Stimulated activated naive B cell treated with anti-CD40 and anti-IgM and Interleukin-4, amounts not matched to agents 10 μg/mL and 1 μg/mL and 100 μg/mL, for 72 hours (primary cell): ENCODE data around the gene GNG8.
"Not testable (repeated sequence)": the region's sequence is repeated elsewhere in the genome, so short reads cannot be mapped to it uniquely, and the experiment has no call there.

Source experiments
- ATAC-seq, 2 donors: fragments of 150-1000 bp; cut with Tn5 transposase; replicated peaks; 2 replicates each; pipeline ENCODE4 v1.10.0; 2021; ENCODE audit warnings: moderate library complexity in 1 of 2
- DNase-seq: peaks from one replicate; pipeline ENCODE4 v3.0.0; 2021
- H3K27ac Mint-ChIP-seq: one replicate; pipeline ENCODE4 v1.8.0; 2022; ENCODE audit warnings: mild to moderate bottlenecking, mixed read lengths
- H3K27me3 Mint-ChIP-seq, 2 donors: one replicate each; pipeline ENCODE4 v1.8.0; 2022; ENCODE audit warnings: mixed read lengths in 2 of 2
- H3K36me3 Mint-ChIP-seq, 2 donors: one replicate each; pipeline ENCODE4 v1.8.0; 2022; ENCODE audit warnings: mixed read lengths in 2 of 2, mild to moderate bottlenecking in 1 of 2
- H3K4me1 Mint-ChIP-seq, 2 donors: one replicate each; pipeline ENCODE4 v1.8.0; 2022; ENCODE audit warnings: mixed read lengths in 2 of 2, mild to moderate bottlenecking in 1 of 2
- H3K4me3 Mint-ChIP-seq, 2 donors: one replicate each; pipeline ENCODE4 v1.8.0; 2022; ENCODE audit warnings: mild to moderate bottlenecking in 2 of 2, mixed read lengths in 2 of 2, moderate library complexity in 1 of 2
- H3K9me3 Mint-ChIP-seq, 2 donors: one replicate each; pipeline ENCODE4 v1.8.0; 2022; ENCODE audit warnings: mixed read lengths in 2 of 2, mild to moderate bottlenecking in 1 of 2

GNG8 gene

DNA sequence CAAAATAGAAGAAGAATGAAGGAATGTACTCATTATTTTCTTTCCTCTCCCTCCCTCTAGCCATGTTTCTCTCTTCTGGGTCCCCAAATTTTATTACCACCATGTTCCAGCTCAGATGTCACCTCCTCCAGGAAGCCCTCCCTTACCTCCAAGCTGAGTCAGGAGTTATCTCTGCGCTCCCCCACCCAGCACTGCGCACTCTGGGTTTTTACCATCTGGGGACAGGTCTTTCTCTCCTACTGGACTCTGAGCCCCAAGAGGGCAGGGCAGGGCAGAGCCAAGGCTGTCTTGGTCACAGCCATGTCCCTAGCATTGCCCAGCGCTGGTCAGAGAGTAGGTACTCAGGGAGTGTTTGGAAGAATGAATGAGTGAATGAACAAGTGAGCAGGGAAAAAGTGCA, 2.9 kb downstream of the GNG8 start:
- DNase-seq (no peak), ATAC-seq (no peak)
- H3K9me3 Mint-ChIP-seq: no peaks in the 10 kb centered on the region
- H3K4me3 Mint-ChIP-seq: peak overlapping the region; percentile 94 to 98
- no peaks in the 10 kb centered on the region for H3K27me3 Mint-ChIP-seq
- peaks cover 18 to 53% of the 10 kb centered on the region in 2 donors for H3K4me1 Mint-ChIP-seq
- peaks cover 22 to 27% of the 10 kb centered on the region in 2 donors for H3K36me3 Mint-ChIP-seq
- H3K27ac Mint-ChIP-seq: peak overlapping the region; percentile 91

- Mint-ChIP-seq H3K36me3 (peaks cover 22 to 27% of the 10 kb centered on the region in 2 donors), H3K4me1 (peaks cover 28 to 67% of the 10 kb centered on the region in 2 donors), H3K27me3 (no peaks in the 10 kb centered on the region), H3K27ac (peak overlapping the region; percentile 33), H3K9me3 (no peaks in the 10 kb centered on the region), H3K4me3 (no peak overlapping the region)
- ATAC-seq (no peak), DNase-seq (no peak)
These were observed 4.5 kb downstream of the GNG8 start for GRCh38 chr19:46631481-46631880.

- Mint-ChIP-seq H3K4me1 (peaks cover 31 to 75% of the 10 kb centered on the region in 2 donors), H3K4me3 (peak overlapping the region in 1 of 2 donors; percentile 21)
These were observed 5.3 kb downstream of the GNG8 start for GRCh38 chr19:46630586-46631205.

DNA sequence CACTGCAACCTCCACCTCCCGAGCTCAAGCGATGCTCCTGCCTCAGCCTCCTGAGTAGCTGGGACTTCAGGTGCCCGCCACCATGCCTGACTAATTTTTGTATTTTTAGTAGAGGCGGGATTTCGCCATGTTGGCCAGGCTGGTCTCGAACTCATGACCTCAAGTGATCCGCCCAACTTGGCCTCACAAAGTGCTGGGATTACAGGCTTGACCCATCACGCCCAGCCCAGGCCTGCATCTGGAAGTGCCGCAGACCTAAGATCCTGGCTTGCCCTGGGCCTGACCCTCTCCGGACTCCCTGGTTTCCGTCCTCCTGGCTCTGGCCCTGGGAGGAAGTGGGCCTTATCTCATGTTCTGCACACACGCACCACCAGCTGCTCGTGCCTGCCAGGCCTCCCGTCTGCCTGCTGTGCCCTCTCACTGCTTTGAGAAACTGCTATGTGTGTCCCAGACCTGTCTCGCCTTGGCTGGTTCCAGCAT, 6.4 kb downstream of the GNG8 start:
- Mint-ChIP-seq H3K27ac (peak overlapping the region; percentile 81), H3K9me3 (no peaks in the 10 kb centered on the region), H3K27me3 (no peaks in the 10 kb centered on the region), H3K4me3 (peak overlapping the region in 1 of 2 donors; percentile 3), H3K36me3 (peaks cover 26 to 27% of the 10 kb centered on the region in 2 donors), H3K4me1 (peaks cover 37 to 80% of the 10 kb centered on the region in 2 donors)
- no peak for DNase-seq
- ATAC-seq: no peak

More at GRCh38 chr19:46630586-46631205, 5.3 kb downstream of the GNG8 start:
- Mint-ChIP-seq H3K36me3 (peaks cover 22 to 25% of the 10 kb centered on the region in 2 donors), H3K27ac (peak overlapping the region; percentile 65), H3K9me3 (no peaks in the 10 kb centered on the region), H3K27me3 (no peaks in the 10 kb centered on the region)
- ATAC-seq (no peak), DNase-seq (no peak)

- H3K4me3 Mint-ChIP-seq, H3K27me3 Mint-ChIP-seq, H3K9me3 Mint-ChIP-seq, ATAC-seq, DNase-seq: not testable (repeated sequence)
- Mint-ChIP-seq H3K36me3 (peaks cover 32 to 33% of the 10 kb centered on the region in 2 donors), H3K4me1 (peaks cover 39 to 85% of the 10 kb centered on the region in 2 donors), H3K27ac (peak overlapping the region; percentile 81)
These were observed 7.0 kb downstream of the GNG8 start for GRCh38 chr19:46628970-46629369.

GRCh38 chr19:46626446-46626845, 9.6 kb downstream of the GNG8 start:
- Mint-ChIP-seq H3K36me3 (peaks cover 34 to 39% of the 10 kb centered on the region in 2 donors), H3K4me1 (peaks cover 45 to 82% of the 10 kb centered on the region in 2 donors), H3K27me3 (no peaks in the 10 kb centered on the region), H3K9me3 (peaks cover 0 to 2% of the 10 kb centered on the region in 2 donors), H3K27ac (no peak overlapping the region), H3K4me3 (peak overlapping the region in 1 of 2 donors; percentile 58)
- no peak for DNase-seq
- ATAC-seq: no peak

GRCh38 chr19:46625731-46626130, 10.3 kb downstream of the GNG8 start:
- ATAC-seq (peak in 1 of 2 donors; percentile 4), DNase-seq (no peak)
- H3K4me3 Mint-ChIP-seq: peak overlapping the region; percentile 91 to 98
- no peaks in the 10 kb centered on the region for H3K27me3 Mint-ChIP-seq
- H3K9me3 Mint-ChIP-seq: peaks cover 0 to 2% of the 10 kb centered on the region in 2 donors
- peaks cover 49 to 82% of the 10 kb centered on the region in 2 donors for H3K4me1 Mint-ChIP-seq
- peaks cover 41 to 45% of the 10 kb centered on the region in 2 donors for H3K36me3 Mint-ChIP-seq
- H3K27ac Mint-ChIP-seq: peak overlapping the region; percentile 97

- H3K9me3 Mint-ChIP-seq: peaks cover 0 to 2% of the 10 kb centered on the region in 2 donors
- peak within 1 kb of the TSS; percentile 97 for H3K27ac Mint-ChIP-seq
- H3K4me1 Mint-ChIP-seq: peaks cover 55 to 83% of the 10 kb centered on the region in 2 donors
- no peaks in the 10 kb centered on the region for H3K27me3 Mint-ChIP-seq
- no peak for DNase-seq
- ATAC-seq: peak; percentile 54 to 62
- peak within 1 kb of the TSS; percentile 91 to 98 for H3K4me3 Mint-ChIP-seq
- H3K36me3 Mint-ChIP-seq: peaks cover 47 to 51% of the 10 kb centered on the region in 2 donors
These were observed 10.9 kb downstream of the GNG8 start, which contains the start of gene PTGIR for GRCh38 chr19:46624958-46625661. TSS of gene PTGIR (minus strand) at chr19:46625089. CDS start at chr19:46624225, 864 bp downstream.

DNA sequence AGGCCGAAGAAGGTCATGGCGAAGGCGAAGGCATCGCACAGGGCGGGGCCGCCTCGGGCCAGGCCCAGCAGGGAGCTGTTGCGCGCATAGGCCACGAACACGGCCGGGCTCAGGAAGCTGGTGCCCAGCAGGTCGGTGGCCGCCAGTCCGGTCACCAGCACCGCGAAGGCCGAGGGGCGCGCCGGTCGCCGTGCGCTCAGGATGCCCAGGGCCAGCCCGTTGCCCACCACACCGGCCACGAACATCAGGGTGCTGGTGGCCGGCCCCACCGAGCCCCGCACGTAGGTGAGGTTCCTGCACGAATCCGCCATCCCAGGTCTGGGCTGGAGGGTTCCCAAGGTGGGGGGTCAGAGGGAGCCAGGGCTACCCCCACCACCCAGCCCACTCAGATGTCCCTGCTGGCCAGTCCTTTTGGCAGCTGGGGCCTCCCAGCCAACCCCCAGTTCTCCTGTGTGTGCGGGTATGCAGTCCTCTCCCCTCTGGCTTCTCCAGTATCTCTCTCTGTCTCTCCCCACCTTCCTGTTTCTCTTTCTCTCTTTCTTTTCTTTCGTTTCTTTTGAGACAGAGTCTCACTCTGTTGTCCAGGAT, 12.0 kb downstream of the GNG8 start:
- DNase-seq (no peak), ATAC-seq (no peak)
- Mint-ChIP-seq H3K4me1 (peaks cover 59 to 84% of the 10 kb centered on the region in 2 donors), H3K27ac (peak overlapping the region; percentile 97), H3K9me3 (peaks cover 0 to 3% of the 10 kb centered on the region in 2 donors), H3K4me3 (peak overlapping the region; percentile 91 to 98), H3K27me3 (no peaks in the 10 kb centered on the region), H3K36me3 (peaks cover 57 to 58% of the 10 kb centered on the region in 2 donors)

DNA sequence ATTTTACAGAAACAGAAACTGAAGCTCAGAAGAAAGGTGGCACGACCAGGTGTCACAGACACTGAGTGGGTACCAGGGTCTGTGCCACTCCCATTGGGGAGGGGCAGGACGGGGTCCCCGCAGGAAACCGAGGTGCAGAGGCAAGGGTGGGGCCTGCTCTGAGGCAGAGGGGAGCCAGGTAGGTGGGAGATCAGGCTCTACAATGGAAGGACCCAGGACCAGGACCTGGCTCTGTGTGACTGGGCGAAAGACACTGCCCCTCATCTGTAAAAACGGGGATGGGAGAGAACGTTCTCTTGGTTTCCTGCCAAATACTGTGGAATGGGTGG, 13.9 kb downstream of the GNG8 start:
- Mint-ChIP-seq H3K4me3 (peak overlapping the region; percentile 91 to 95), H3K9me3 (peaks cover 0 to 3% of the 10 kb centered on the region in 2 donors), H3K4me1 (peaks cover 63 to 87% of the 10 kb centered on the region in 2 donors)

GRCh38 chr19:46621191-46622117, 14.5 kb downstream of the GNG8 start:
- H3K27me3 Mint-ChIP-seq: no peaks in the 10 kb centered on the region
- H3K4me3 Mint-ChIP-seq: peak overlapping the region; percentile 91 to 95
- H3K36me3 Mint-ChIP-seq: peaks cover 65 to 69% of the 10 kb centered on the region in 2 donors
- DNase-seq (no peak), ATAC-seq (no peak)
- H3K4me1 Mint-ChIP-seq: peaks cover 66 to 87% of the 10 kb centered on the region in 2 donors
- peaks cover 0 to 3% of the 10 kb centered on the region in 2 donors for H3K9me3 Mint-ChIP-seq
- peak overlapping the region; percentile 98 for H3K27ac Mint-ChIP-seq

More for the DNA sequence above, 13.9 kb downstream of the GNG8 start:
- DNase-seq (no peak), ATAC-seq (no peak)
- Mint-ChIP-seq H3K27me3 (no peaks in the 10 kb centered on the region), H3K27ac (peak overlapping the region; percentile 98), H3K36me3 (peaks cover 59 to 64% of the 10 kb centered on the region in 2 donors)

DNA sequence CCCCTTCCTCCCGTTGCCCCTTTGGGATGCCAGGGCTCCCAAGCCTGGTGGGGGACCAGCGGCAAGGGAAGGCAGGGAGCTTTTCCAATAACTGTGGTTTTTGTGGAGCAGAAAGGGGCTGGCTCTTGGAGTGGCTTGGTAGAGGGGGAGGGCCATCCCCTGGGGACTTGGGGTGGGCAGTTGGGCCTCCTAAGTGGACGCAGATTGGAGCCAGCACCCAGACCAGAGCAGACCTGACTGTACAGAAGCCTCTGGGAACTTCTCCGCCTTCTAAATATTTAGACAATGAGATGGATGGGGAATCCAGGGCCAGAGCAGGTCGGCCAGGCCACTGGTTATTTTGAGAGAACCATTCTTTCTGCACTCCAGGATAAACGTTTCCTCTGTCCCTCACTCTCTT, 15.3 kb downstream of the GNG8 start:
- Mint-ChIP-seq H3K36me3 (peaks cover 65 to 70% of the 10 kb centered on the region in 2 donors), H3K4me1 (peaks cover 65 to 87% of the 10 kb centered on the region in 2 donors), H3K4me3 (peak overlapping the region; percentile 91 to 95), H3K27me3 (no peaks in the 10 kb centered on the region), H3K9me3 (peaks cover 0 to 3% of the 10 kb centered on the region in 2 donors), H3K27ac (peak overlapping the region; percentile 98)
- no peak for ATAC-seq
- DNase-seq: no peak

GRCh38 chr19:46620267-46620666, 15.7 kb downstream of the GNG8 start:
- Mint-ChIP-seq H3K4me1 (peaks cover 61 to 85% of the 10 kb centered on the region in 2 donors), H3K4me3 (peak overlapping the region; percentile 91 to 95), H3K36me3 (peaks cover 65 to 68% of the 10 kb centered on the region in 2 donors), H3K9me3 (peaks cover 0 to 3% of the 10 kb centered on the region in 2 donors), H3K27me3 (no peaks in the 10 kb centered on the region), H3K27ac (peak overlapping the region; percentile 98)
- DNase-seq (no peak), ATAC-seq (peak in 1 of 2 donors; percentile 1)
